Measurements from ENCODE around the gene SUN1. TPM values are rescaled to one million over a fixed set of nuclear protein-coding genes. Genes with fewer than 3 reads are reported as not detected.
A peak's percentile ranks its signal among the peaks of the same experiment; 100 is the strongest.

Gene SUN1
- total RNA-seq, 1 experiment from 2014 or later = 107 TPM

GRCh38 chr7:885893-886625, 53.8 kb downstream of the SUN1 start:
- in situ Hi-C loops (cut with HindIII; ENCODE audit: low sequenced_read_pairs) = no loop called here
- no peak for DNase-seq (ENCODE audit: low spot score)

- DNase-seq (ENCODE audit: low spot score) = peak; percentile 83
- in situ Hi-C loops (cut with HindIII; ENCODE audit: low sequenced_read_pairs) = no loop called here
These were observed 54.6 kb downstream of the SUN1 start for GRCh38 chr7:886626-887487.

GRCh38 chr7:887488-887820, 55.2 kb downstream of the SUN1 start:
- DNase-seq (ENCODE audit: low spot score) = no peak
- in situ Hi-C loops (cut with HindIII; ENCODE audit: low sequenced_read_pairs) = no loop called here

GRCh38 chr7:888081-889024, 56.1 kb downstream of the SUN1 start:
- in situ Hi-C loops (cut with HindIII; ENCODE audit: low sequenced_read_pairs) = no loop called here
- no peak for DNase-seq (ENCODE audit: low spot score)

GRCh38 chr7:889025-889390, 56.7 kb downstream of the SUN1 start:
- in situ Hi-C loops (cut with HindIII; ENCODE audit: low sequenced_read_pairs) = no loop called here

GRCh38 chr7:889391-889790, 57.1 kb downstream of the SUN1 start:
- no peak for DNase-seq (ENCODE audit: low spot score)
- in situ Hi-C loops (cut with HindIII; ENCODE audit: low sequenced_read_pairs) = no loop called here

More at GRCh38 chr7:889025-889390, 56.7 kb downstream of the SUN1 start:
- DNase-seq (ENCODE audit: low spot score) = no peak

- in situ Hi-C loops (cut with HindIII; ENCODE audit: low sequenced_read_pairs) = no loop called here
- DNase-seq (ENCODE audit: low spot score) = no peak
These were observed 58.6 kb downstream of the SUN1 start for GRCh38 chr7:890868-891267.

GRCh38 chr7:891291-891690, 59.0 kb downstream of the SUN1 start:
- in situ Hi-C loops (cut with HindIII; ENCODE audit: low sequenced_read_pairs) = no loop called here
- DNase-seq (ENCODE audit: low spot score) = no peak

- DNase-seq (ENCODE audit: low spot score) = no peak
- in situ Hi-C loops (cut with HindIII; ENCODE audit: low sequenced_read_pairs) = no loop called here
These were observed 59.5 kb downstream of the SUN1 start for GRCh38 chr7:891805-892204.

GRCh38 chr7:892648-893593, 60.6 kb downstream of the SUN1 start:
- in situ Hi-C loops (cut with HindIII; ENCODE audit: low sequenced_read_pairs) = no loop called here
- DNase-seq (ENCODE audit: low spot score) = no peak

GRCh38 chr7:893686-894085, 61.4 kb downstream of the SUN1 start:
- in situ Hi-C loops (cut with HindIII; ENCODE audit: low sequenced_read_pairs) = no loop called here
- DNase-seq (ENCODE audit: low spot score) = no peak

GRCh38 chr7:894164-894867, 62.0 kb downstream of the SUN1 start:
- DNase-seq (ENCODE audit: low spot score) = no peak
- in situ Hi-C loops (cut with HindIII; ENCODE audit: low sequenced_read_pairs) = no loop called here

GRCh38 chr7:894927-895450, 62.7 kb downstream of the SUN1 start:
- in situ Hi-C loops (cut with HindIII; ENCODE audit: low sequenced_read_pairs) = no loop called here

GRCh38 chr7:895451-896052, 63.3 kb downstream of the SUN1 start:
- in situ Hi-C loops (cut with HindIII; ENCODE audit: low sequenced_read_pairs) = no loop called here
- DNase-seq (ENCODE audit: low spot score) = no peak

More at GRCh38 chr7:894927-895450, 62.7 kb downstream of the SUN1 start:
- DNase-seq (ENCODE audit: low spot score) = no peak

- in situ Hi-C loops (cut with HindIII; ENCODE audit: low sequenced_read_pairs) = no loop called here
- DNase-seq (ENCODE audit: low spot score) = no peak
These were observed 64.2 kb downstream of the SUN1 start for GRCh38 chr7:896346-897075.

- DNase-seq (ENCODE audit: low spot score) = no peak
- in situ Hi-C loops (cut with HindIII; ENCODE audit: low sequenced_read_pairs) = no loop called here
These were observed 64.8 kb downstream of the SUN1 start for GRCh38 chr7:897086-897485.
